ENCODE data around the gene DHPS.

DHPS gene

GRCh38 chr19:12628040-12629022 lies 53.3 kb downstream of the DHPS start:
- H3K79me2 ChIP-seq (ENCODE audit: control insufficient read depth, low read length): no peaks in the 10 kb centered on the region
- H3K9me3 ChIP-seq (ENCODE audit: control insufficient read depth, insufficient read depth, low read length): peaks cover 10% of the 10 kb centered on the region; the same call in 1 of the 2 replicates
- H3K4me3 ChIP-seq (ENCODE audit: low read length): no peak overlapping the region
- TF ChIP-seq, protein P1, sequence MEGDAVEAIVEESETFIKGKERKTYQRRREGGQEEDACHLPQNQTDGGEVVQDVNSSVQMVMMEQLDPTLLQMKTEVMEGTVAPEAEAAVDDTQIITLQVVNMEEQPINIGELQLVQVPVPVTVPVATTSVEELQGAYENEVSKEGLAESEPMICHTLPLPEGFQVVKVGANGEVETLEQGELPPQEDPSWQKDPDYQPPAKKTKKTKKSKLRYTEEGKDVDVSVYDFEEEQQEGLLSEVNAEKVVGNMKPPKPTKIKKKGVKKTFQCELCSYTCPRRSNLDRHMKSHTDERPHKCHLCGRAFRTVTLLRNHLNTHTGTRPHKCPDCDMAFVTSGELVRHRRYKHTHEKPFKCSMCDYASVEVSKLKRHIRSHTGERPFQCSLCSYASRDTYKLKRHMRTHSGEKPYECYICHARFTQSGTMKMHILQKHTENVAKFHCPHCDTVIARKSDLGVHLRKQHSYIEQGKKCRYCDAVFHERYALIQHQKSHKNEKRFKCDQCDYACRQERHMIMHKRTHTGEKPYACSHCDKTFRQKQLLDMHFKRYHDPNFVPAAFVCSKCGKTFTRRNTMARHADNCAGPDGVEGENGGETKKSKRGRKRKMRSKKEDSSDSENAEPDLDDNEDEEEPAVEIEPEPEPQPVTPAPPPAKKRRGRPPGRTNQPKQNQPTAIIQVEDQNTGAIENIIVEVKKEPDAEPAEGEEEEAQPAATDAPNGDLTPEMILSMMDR (IDR thresholded peaks at IDR 0.05; ENCODE audit: low read depth, low read length, poor library complexity, severe bottlenecking): no peak
- no peak for TF ChIP-seq EZH2phosphoT487 (IDR thresholded peaks at IDR 0.05; ENCODE audit: borderline replicate concordance, low read length)
- no peaks in the 10 kb centered on the region for H3K9me2 ChIP-seq (replicated peaks; ENCODE audit: control insufficient read depth, low read length)
- H3F3A ChIP-seq (ENCODE audit: control insufficient read depth, insufficient read depth): no peaks in the 10 kb centered on the region
- no peaks in the 10 kb centered on the region for H4K20me1 ChIP-seq (ENCODE audit: control insufficient read depth, insufficient read depth, low read depth, low read length)
- H3K27ac ChIP-seq (ENCODE audit: low read depth, low read length): no peak overlapping the region
- H3K4me1 ChIP-seq (ENCODE audit: control insufficient read depth, low read length): no peaks in the 10 kb centered on the region
- H3K36me3 ChIP-seq (ENCODE audit: control insufficient read depth, low read length): peaks cover 30% of the 10 kb centered on the region
- no peak overlapping the region for H3K4me2 ChIP-seq (ENCODE audit: low read length)
- no peaks in the 10 kb centered on the region for H3K27me3 ChIP-seq (ENCODE audit: control insufficient read depth, low read length)

- H4K20me1 ChIP-seq (ENCODE audit: control insufficient read depth, insufficient read depth, low read depth, low read length): no peaks in the 10 kb centered on the region
- H3K27me3 ChIP-seq (ENCODE audit: control insufficient read depth, low read length): no peaks in the 10 kb centered on the region
- no peak overlapping the region for H3K4me3 ChIP-seq (ENCODE audit: low read length)
- no peak overlapping the region for H3K27ac ChIP-seq (ENCODE audit: low read depth, low read length)
- H3K36me3 ChIP-seq (ENCODE audit: control insufficient read depth, low read length): peaks cover 30% of the 10 kb centered on the region
- no peaks in the 10 kb centered on the region for H3K4me1 ChIP-seq (ENCODE audit: control insufficient read depth, low read length)
- TF ChIP-seq, protein P1 (IDR thresholded peaks at IDR 0.05; ENCODE audit: low read depth, low read length, poor library complexity, severe bottlenecking): no peak
- no peak for TF ChIP-seq EZH2phosphoT487 (IDR thresholded peaks at IDR 0.05; ENCODE audit: borderline replicate concordance, low read length)
- no peaks in the 10 kb centered on the region for H3K9me2 ChIP-seq (replicated peaks; ENCODE audit: control insufficient read depth, low read length)
- no peaks in the 10 kb centered on the region for H3K79me2 ChIP-seq (ENCODE audit: control insufficient read depth, low read length)
- no peak overlapping the region for H3K4me2 ChIP-seq (ENCODE audit: low read length)
- peaks cover 10% of the 10 kb centered on the region; the same call in 1 of the 2 replicates for H3K9me3 ChIP-seq (ENCODE audit: control insufficient read depth, insufficient read depth, low read length)
- H3F3A ChIP-seq (ENCODE audit: control insufficient read depth, insufficient read depth): no peaks in the 10 kb centered on the region
These were observed 54.7 kb downstream of the DHPS start for GRCh38 chr19:12626958-12627357.

All from DOHH2 (cell line).